ENCODE measurements around the gene KSR1. TPM values are rescaled to one million over a fixed set of nuclear protein-coding genes. Genes with fewer than 3 reads are reported as not detected.

KSR1 gene
- total RNA-seq, 1 experiment from 2014 or later, result 88.9 TPM

DNA sequence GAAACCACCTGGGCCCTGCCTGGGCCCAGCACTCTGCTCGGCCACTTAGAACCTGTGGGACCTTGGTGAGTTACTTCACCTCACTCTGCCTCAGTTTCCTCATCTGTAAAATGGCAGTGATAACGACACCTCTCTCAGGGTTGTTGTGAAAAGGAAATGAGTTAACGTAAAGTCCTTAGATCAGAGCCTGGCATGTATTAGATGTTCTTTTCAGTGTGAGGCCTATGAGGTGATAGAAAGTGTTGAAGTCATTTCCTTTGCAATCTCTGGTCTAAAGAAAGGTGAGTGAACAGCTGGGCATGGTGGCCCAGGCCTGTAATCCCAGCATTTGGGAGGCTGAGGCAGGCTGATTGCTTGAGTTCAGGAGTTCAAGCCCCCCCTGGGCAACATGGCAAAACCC lies 123.1 kb downstream of the KSR1 start:
- intact Hi-C loops (cut with micrococcal nuclease; ENCODE audit: unreplicated experiment), result loop anchor here (2.0 kb wide), 1 partner anchor 27 kb away; no protein-coding TSS in a partner anchor
- Mint-ChIP-seq H3K27ac (ENCODE audit: unreplicated experiment) (peak overlapping the region; percentile 89), H3K4me3 (ENCODE audit: unreplicated experiment) (no peak overlapping the region), H3K9me3 (ENCODE audit: unreplicated experiment) (no peaks in the 10 kb centered on the region), H3K36me3 (ENCODE audit: insufficient read depth, unreplicated experiment) (peaks cover 29% of the 10 kb centered on the region), H3K27me3 (ENCODE audit: insufficient read depth, unreplicated experiment) (no peaks in the 10 kb centered on the region), H3K4me1 (ENCODE audit: low read depth, unreplicated experiment) (peaks cover 53% of the 10 kb centered on the region)
- no peak for DNase-seq
- Histone ChIP-seq H3K4me3 (ENCODE audit: low read depth, low read length) (no peak overlapping the region), H3K36me3 (ENCODE audit: control insufficient read depth, insufficient read depth, low read length) (no peaks in the 10 kb centered on the region), H3K4me1 (peaks cover 62% of the 10 kb centered on the region), H3K9me3 (no peaks in the 10 kb centered on the region), H3K27me3 (replicated peaks; ENCODE audit: control insufficient read depth, insufficient read depth, low read length) (no peaks in the 10 kb centered on the region)
- BruUV-seq (replicated peaks), result no TSS peak
- CTCF ChIA-PET, result interaction anchor here (1.0 to 2.8 kb wide), 7 partner anchors 11 to 124 kb away, joined by 3 to 21 read pairs (median 9); partner anchors contain the start of gene KSR1
- POLR2A ChIA-PET, result interaction anchor here (0.6 kb wide), 1 partner anchor 122 kb away, joined by 3 read pairs; no protein-coding TSS in a partner anchor
- TF ChIP-seq, protein P1, sequence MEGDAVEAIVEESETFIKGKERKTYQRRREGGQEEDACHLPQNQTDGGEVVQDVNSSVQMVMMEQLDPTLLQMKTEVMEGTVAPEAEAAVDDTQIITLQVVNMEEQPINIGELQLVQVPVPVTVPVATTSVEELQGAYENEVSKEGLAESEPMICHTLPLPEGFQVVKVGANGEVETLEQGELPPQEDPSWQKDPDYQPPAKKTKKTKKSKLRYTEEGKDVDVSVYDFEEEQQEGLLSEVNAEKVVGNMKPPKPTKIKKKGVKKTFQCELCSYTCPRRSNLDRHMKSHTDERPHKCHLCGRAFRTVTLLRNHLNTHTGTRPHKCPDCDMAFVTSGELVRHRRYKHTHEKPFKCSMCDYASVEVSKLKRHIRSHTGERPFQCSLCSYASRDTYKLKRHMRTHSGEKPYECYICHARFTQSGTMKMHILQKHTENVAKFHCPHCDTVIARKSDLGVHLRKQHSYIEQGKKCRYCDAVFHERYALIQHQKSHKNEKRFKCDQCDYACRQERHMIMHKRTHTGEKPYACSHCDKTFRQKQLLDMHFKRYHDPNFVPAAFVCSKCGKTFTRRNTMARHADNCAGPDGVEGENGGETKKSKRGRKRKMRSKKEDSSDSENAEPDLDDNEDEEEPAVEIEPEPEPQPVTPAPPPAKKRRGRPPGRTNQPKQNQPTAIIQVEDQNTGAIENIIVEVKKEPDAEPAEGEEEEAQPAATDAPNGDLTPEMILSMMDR (IDR thresholded peaks at IDR 0.05; ENCODE audit: insufficient read depth in 1 of 2, low read depth in 1 of 2, low read length in 1 of 2, severe bottlenecking in 1 of 2, unreplicated experiment in 1 of 2), result no peak

DNA sequence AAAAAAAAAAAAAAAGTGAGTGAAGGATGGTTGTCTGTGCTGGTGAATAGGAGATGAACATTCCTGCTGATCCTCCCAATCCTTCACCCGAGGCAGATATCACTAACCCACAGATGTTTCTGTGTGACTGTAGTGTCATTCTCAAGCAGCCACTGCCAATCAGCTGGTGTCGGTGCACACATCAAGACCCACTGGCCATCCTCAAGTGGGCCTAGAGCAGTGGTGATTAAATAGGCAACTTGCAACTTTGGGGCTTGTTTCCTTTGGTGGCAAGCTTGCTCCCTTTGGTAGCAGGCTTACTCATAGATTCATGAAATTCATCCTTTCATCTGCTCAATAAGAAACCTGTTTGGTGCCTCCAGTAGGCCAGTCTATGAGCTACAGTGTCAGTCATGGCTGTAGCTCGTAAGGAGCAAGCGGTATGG lies 123.7 kb downstream of the KSR1 start:
- H3K27ac Mint-ChIP-seq (ENCODE audit: unreplicated experiment), result peak overlapping the region; percentile 19
- Histone ChIP-seq H3K27me3 (replicated peaks; ENCODE audit: control insufficient read depth, insufficient read depth, low read length) (no peaks in the 10 kb centered on the region), H3K4me1 (peaks cover 56% of the 10 kb centered on the region), H3K36me3 (ENCODE audit: control insufficient read depth, insufficient read depth, low read length) (peaks cover 1% of the 10 kb centered on the region; the same call in 1 of the 2 replicates), H3K9me3 (no peaks in the 10 kb centered on the region), H3K4me3 (ENCODE audit: low read depth, low read length) (no peak overlapping the region)
- TF ChIP-seq, protein P1 (IDR thresholded peaks at IDR 0.05; ENCODE audit: insufficient read depth in 1 of 2, low read depth in 1 of 2, low read length in 1 of 2, severe bottlenecking in 1 of 2, unreplicated experiment in 1 of 2), result no peak
- H3K4me3 Mint-ChIP-seq (ENCODE audit: unreplicated experiment), result no peak overlapping the region
- no peaks in the 10 kb centered on the region for H3K27me3 Mint-ChIP-seq (ENCODE audit: insufficient read depth, unreplicated experiment)
- H3K9me3 Mint-ChIP-seq (ENCODE audit: unreplicated experiment), result no peaks in the 10 kb centered on the region
- H3K4me1 Mint-ChIP-seq (ENCODE audit: low read depth, unreplicated experiment), result peaks cover 47% of the 10 kb centered on the region
- ChIA-PET CTCF (interaction anchor here (0.7 to 2.8 kb wide), 10 partner anchors 9 to 124 kb away, joined by 3 to 21 read pairs (median 5); partner anchors contain the start of gene KSR1), POLR2A (interaction anchor here (1.0 kb wide), 1 partner anchor 85 kb away, joined by 3 read pairs; no protein-coding TSS in a partner anchor)
- intact Hi-C loops (cut with micrococcal nuclease; ENCODE audit: unreplicated experiment), result loop anchor here (1.0 to 2.0 kb wide), 4 partner anchors 11 to 86 kb away; no protein-coding TSS in a partner anchor
- no TSS peak for BruUV-seq (replicated peaks)
- H3K36me3 Mint-ChIP-seq (ENCODE audit: insufficient read depth, unreplicated experiment), result peaks cover 35% of the 10 kb centered on the region
- DNase-seq, result peak in 1 of 2 experiments; percentile 45

DNA sequence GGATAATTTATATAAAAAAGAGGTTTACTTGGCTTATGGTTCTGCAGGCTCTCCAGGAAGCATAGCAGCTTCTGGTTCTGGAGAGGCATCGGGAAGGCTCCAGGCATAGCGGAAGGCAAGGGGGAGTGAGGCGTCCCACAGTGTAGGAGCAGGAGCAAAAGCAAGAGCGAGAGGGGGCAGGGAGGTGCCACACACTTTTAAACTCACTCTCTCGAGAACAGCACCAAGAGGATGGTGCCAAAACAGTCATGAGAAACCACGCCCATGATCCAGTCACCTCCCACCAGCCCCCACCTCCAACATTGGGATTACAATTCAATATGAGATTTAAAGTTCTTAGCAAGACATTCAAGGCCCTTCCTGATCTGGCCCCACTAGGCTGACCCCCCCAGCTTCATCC lies 124.8 kb downstream of the KSR1 start:
- Mint-ChIP-seq H3K27me3 (ENCODE audit: insufficient read depth, unreplicated experiment) (no peaks in the 10 kb centered on the region), H3K4me1 (ENCODE audit: low read depth, unreplicated experiment) (peaks cover 37% of the 10 kb centered on the region), H3K9me3 (ENCODE audit: unreplicated experiment) (no peaks in the 10 kb centered on the region), H3K4me3 (ENCODE audit: unreplicated experiment) (no peak overlapping the region), H3K27ac (ENCODE audit: unreplicated experiment) (peak overlapping the region; percentile 0), H3K36me3 (ENCODE audit: insufficient read depth, unreplicated experiment) (peaks cover 46% of the 10 kb centered on the region)
- ChIA-PET CTCF (interaction anchor here (0.6 to 2.0 kb wide), 10 partner anchors 10 to 125 kb away, joined by 3 to 21 read pairs (median 4); partner anchors contain the start of gene KSR1), POLR2A (interaction anchor here (1.0 kb wide), 1 partner anchor 86 kb away, joined by 3 read pairs; no protein-coding TSS in a partner anchor)
- H3K4me1 ChIP-seq, result peaks cover 44% of the 10 kb centered on the region
- TF ChIP-seq, protein P1 (IDR thresholded peaks at IDR 0.05; ENCODE audit: insufficient read depth in 1 of 2, low read depth in 1 of 2, low read length in 1 of 2, severe bottlenecking in 1 of 2, unreplicated experiment in 1 of 2), result no peak
- H3K9me3 ChIP-seq, result no peaks in the 10 kb centered on the region
- intact Hi-C loops (cut with micrococcal nuclease; ENCODE audit: unreplicated experiment), result loop anchor here (2.0 kb wide), 1 partner anchor 20 kb away; no protein-coding TSS in a partner anchor
- H3K4me3 ChIP-seq (ENCODE audit: low read depth, low read length), result no peak overlapping the region
- DNase-seq, result no peak
- H3K36me3 ChIP-seq (ENCODE audit: control insufficient read depth, insufficient read depth, low read length), result peaks cover 1% of the 10 kb centered on the region; the same call in 1 of the 2 replicates
- no peaks in the 10 kb centered on the region for H3K27me3 ChIP-seq (replicated peaks; ENCODE audit: control insufficient read depth, insufficient read depth, low read length)
- no TSS peak for BruUV-seq (replicated peaks)

Data from Caco-2 (cell line).